Stimulated activated CD8-positive, alpha-beta memory T cell treated with anti-CD3 and anti-CD28 coated beads, Interleukin-4, amount 100 ng/mL, for 48 hours (primary cell): ENCODE results near the gene SHISAL2A.

Experiments used
- DNase-seq: peaks from one replicate; pipeline ENCODE4 v3.0.0-alpha.2; 2020

SHISAL2A gene

GRCh38 chr1:52662645-52663313, 29.8 kb downstream of the SHISAL2A start:
- no peak for DNase-seq

GRCh38 chr1:52663716-52664115, 30.7 kb downstream of the SHISAL2A start:
- DNase-seq: no peak

GRCh38 chr1:52665006-52665941, 32.3 kb downstream of the SHISAL2A start:
- no peak for DNase-seq

GRCh38 chr1:52667290-52667689, 34.3 kb downstream of the SHISAL2A start:
- no peak for DNase-seq

- DNase-seq: no peak
Measured at GRCh38 chr1:52667984-52668383, 35.0 kb downstream of the SHISAL2A start.

GRCh38 chr1:52668711-52669110, 35.7 kb downstream of the SHISAL2A start:
- no peak for DNase-seq

GRCh38 chr1:52669696-52670095, 36.7 kb downstream of the SHISAL2A start:
- DNase-seq: no peak

- DNase-seq: no peak
Measured at GRCh38 chr1:52670604-52671003, 37.6 kb downstream of the SHISAL2A start.

- no peak for DNase-seq
Measured at GRCh38 chr1:52672946-52673345, 40.0 kb downstream of the SHISAL2A start.

- no peak for DNase-seq
Measured at GRCh38 chr1:52673513-52673912, 40.5 kb downstream of the SHISAL2A start.

GRCh38 chr1:52674497-52675384, 41.8 kb downstream of the SHISAL2A start:
- no peak for DNase-seq

- DNase-seq: no peak
Measured at GRCh38 chr1:52676249-52676903, 43.4 kb downstream of the SHISAL2A start.

- no peak for DNase-seq
Measured at GRCh38 chr1:52677076-52677806, 44.3 kb downstream of the SHISAL2A start.

- DNase-seq: no peak
Measured at GRCh38 chr1:52679048-52679447, 46.1 kb downstream of the SHISAL2A start.

GRCh38 chr1:52679498-52679897, 46.5 kb downstream of the SHISAL2A start:
- no peak for DNase-seq

GRCh38 chr1:52680353-52680752, 47.4 kb downstream of the SHISAL2A start:
- DNase-seq: no peak

- no peak for DNase-seq
Measured at GRCh38 chr1:52681136-52681535, 48.2 kb downstream of the SHISAL2A start.

GRCh38 chr1:52683367-52683940, 50.5 kb downstream of the SHISAL2A start:
- DNase-seq: no peak

- DNase-seq: no peak
Measured at GRCh38 chr1:52684545-52684944, 51.6 kb downstream of the SHISAL2A start.

GRCh38 chr1:52686261-52686751, 53.3 kb downstream of the SHISAL2A start:
- peak; percentile 81 for DNase-seq

GRCh38 chr1:52686830-52687229, 53.9 kb downstream of the SHISAL2A start:
- no peak for DNase-seq
